GM12891 (cell line): Measurements from ENCODE around the gene BTG1.
A peak's percentile ranks its signal among the peaks of the same experiment; 100 is the strongest.
"Not testable (repeated sequence)": the region's sequence is repeated elsewhere in the genome, so short reads cannot be mapped to it uniquely, and the experiment has no call there.

ENCODE experiments used
- DNase-seq: peaks from one replicate; pipeline ENCODE4 v3.0.0; 2011; ENCODE audit warnings: low spot score; ENCODE audit not compliant: insufficient read length
- FAIRE-seq: peaks from 2 replicates; lab custom pipeline; 2011; peaks lifted over from hg19 to GRCh38; lab: Jason Lieb, UNC
- PAX5 ChIP-seq: IDR thresholded peaks from 2 replicates; pipeline ENCODE4 v1.6.1; 2011; ENCODE audit warnings: low read length, moderate library complexity, mild to moderate bottlenecking; ENCODE audit not compliant: insufficient read depth, severe bottlenecking
- POLR2A ChIP-seq: IDR thresholded peaks from 2 replicates; pipeline ENCODE4 v1.6.1; 2011; ENCODE audit warnings: low read depth, low read length, control low read depth
- POLR2AphosphoS5 ChIP-seq: IDR thresholded peaks from 2 replicates; pipeline ENCODE4 v1.6.1; 2011; ENCODE audit warnings: low read depth, low read length, control low read depth
- POU2F2 ChIP-seq: IDR thresholded peaks from 2 replicates; pipeline ENCODE4 v1.6.1; 2011; ENCODE audit warnings: low read depth, mild to moderate bottlenecking, control low read depth, low read length, moderate library complexity
- SPI1 ChIP-seq: IDR thresholded peaks from 2 replicates; pipeline ENCODE4 v1.6.1; 2011; ENCODE audit warnings: low read depth, low read length, control low read depth
- TAF1 ChIP-seq: IDR thresholded peaks from 2 replicates; pipeline ENCODE4 v1.6.1; 2011; ENCODE audit warnings: low read depth, low read length, control low read depth

Gene BTG1

GRCh38 chr12:92102606-92103005 is 43.0 kb downstream of the BTG1 start:
- no peak for DNase-seq
- FAIRE-seq, result no peak
- TF ChIP-seq POU2F2, result no peak
- TF ChIP-seq TAF1, result no peak
- TF ChIP-seq SPI1, result no peak
- no peak for TF ChIP-seq POLR2A
- no peak for TF ChIP-seq PAX5
- no peak for TF ChIP-seq POLR2AphosphoS5

- FAIRE-seq (peak; percentile 50), DNase-seq (no peak)
- TF ChIP-seq SPI1, result no peak
These were observed 46.9 kb downstream of the BTG1 start for GRCh38 chr12:92098594-92099380.

GRCh38 chr12:92096346-92097136 is 49.1 kb downstream of the BTG1 start:
- FAIRE-seq (peak; percentile 59), DNase-seq (no peak)
- TF ChIP-seq SPI1 (no peak), POU2F2 (no peak), POLR2A (no peak), PAX5 (no peak), TAF1 (no peak), POLR2AphosphoS5 (no peak)

GRCh38 chr12:92094751-92095161 is 50.9 kb downstream of the BTG1 start:
- FAIRE-seq, result peak; percentile 28
- DNase-seq, result no peak
- TF ChIP-seq SPI1 (no peak), PAX5 (no peak), TAF1 (no peak), POLR2AphosphoS5 (no peak), POLR2A (no peak), POU2F2 (no peak)

GRCh38 chr12:92094301-92094700 is 51.3 kb downstream of the BTG1 start:
- not testable (repeated sequence) for DNase-seq, FAIRE-seq
